ENCODE data around the gene EFNA5. TPM values are rescaled to one million over a fixed set of nuclear protein-coding genes. Genes with fewer than 3 reads are reported as not detected.
A peak's percentile ranks its signal among the peaks of the same experiment; 100 is the strongest.
"Not testable (repeated sequence)": the region's sequence is repeated elsewhere in the genome, so short reads cannot be mapped to it uniquely, and the experiment has no call there.

The EFNA5 gene
- total RNA-seq, 1 donor from 2014 or later, result 11.1 TPM

- DNase-seq, result no peak
Observed at GRCh38 chr5:107517185-107518033, 153.3 kb downstream of the EFNA5 start.

- peak; percentile 21 for DNase-seq
Observed at GRCh38 chr5:107516452-107517184, 154.1 kb downstream of the EFNA5 start.

- DNase-seq, result no peak
Observed at GRCh38 chr5:107515521-107516080, 155.1 kb downstream of the EFNA5 start.

GRCh38 chr5:107514305-107514704 is 156.4 kb downstream of the EFNA5 start:
- no peak for DNase-seq

- DNase-seq, result no peak
Observed at GRCh38 chr5:107513337-107514085, 157.2 kb downstream of the EFNA5 start.

GRCh38 chr5:107512029-107512428 is 158.7 kb downstream of the EFNA5 start:
- DNase-seq, result no peak

- no peak for DNase-seq
Observed at GRCh38 chr5:107510125-107510524, 160.6 kb downstream of the EFNA5 start.

GRCh38 chr5:107508097-107508496 is 162.6 kb downstream of the EFNA5 start:
- DNase-seq, result no peak

- no peak for DNase-seq
Observed at GRCh38 chr5:107505763-107506534, 164.8 kb downstream of the EFNA5 start.

- no peak for DNase-seq
Observed at GRCh38 chr5:107504424-107504823, 166.3 kb downstream of the EFNA5 start.

GRCh38 chr5:107502676-107503060 is 168.1 kb downstream of the EFNA5 start:
- no peak for DNase-seq

GRCh38 chr5:107501965-107502675 is 168.6 kb downstream of the EFNA5 start:
- no peak for DNase-seq

GRCh38 chr5:107500840-107501239 is 169.9 kb downstream of the EFNA5 start:
- DNase-seq, result no peak

GRCh38 chr5:107500347-107500746 is 170.4 kb downstream of the EFNA5 start:
- DNase-seq, result no peak

GRCh38 chr5:107499776-107500175 is 171.0 kb downstream of the EFNA5 start:
- no peak for DNase-seq

GRCh38 chr5:107499237-107499636 is 171.5 kb downstream of the EFNA5 start:
- no peak for DNase-seq

GRCh38 chr5:107496466-107496865 is 174.3 kb downstream of the EFNA5 start:
- peak; percentile 29 for DNase-seq

GRCh38 chr5:107494129-107494528 is 176.6 kb downstream of the EFNA5 start:
- not testable (repeated sequence) for DNase-seq

GRCh38 chr5:107487056-107487542 is 183.6 kb downstream of the EFNA5 start:
- no peak for DNase-seq

- DNase-seq, result no peak
Observed at GRCh38 chr5:107486489-107486888, 184.2 kb downstream of the EFNA5 start.

GRCh38 chr5:107485184-107485583 is 185.6 kb downstream of the EFNA5 start:
- no peak for DNase-seq

Measured in tongue (tissue), 2 donors.